ENCODE data around the gene RPUSD3. TPM values are rescaled to one million over a fixed set of nuclear protein-coding genes. Genes with fewer than 3 reads are reported as not detected.

RPUSD3 gene
- total and polyA plus RNA-seq, 9 of the 15 experiments (the other 6 are each of a cell fraction or from before 2014, with no cell fraction given) = 13.8 to 99.0 (median 59.3) TPM

- peak in 1 of 2 experiments; percentile 45; a peak in 1 of 4 replicates for TF ChIP-seq RCOR1 (IDR thresholded peaks at IDR 0.05; ENCODE audit: borderline replicate concordance in 1 of 2, low read depth in 2 of 2, low read length in 2 of 2)
- TF ChIP-seq CHD4 (IDR thresholded peaks at IDR 0.05; ENCODE audit: insufficient read depth, insufficient replicate concordance, low read depth, low read length, poor library complexity, severe bottlenecking) = peak; percentile 75
- TF ChIP-seq CBX3 (IDR thresholded peaks at IDR 0.05; ENCODE audit: borderline replicate concordance in 1 of 2, low read length in 2 of 2) = 0 out of 3 replicates have a peak, but pooled peaks of 1 of the 2 experiments have one; percentile 16
- peak; percentile 81 for TF ChIP-seq BCOR (IDR thresholded peaks at IDR 0.05)
Observed at GRCh38 chr3:9828801-9829755, 14.7 kb downstream of the RPUSD3 start (continued).

DNA sequence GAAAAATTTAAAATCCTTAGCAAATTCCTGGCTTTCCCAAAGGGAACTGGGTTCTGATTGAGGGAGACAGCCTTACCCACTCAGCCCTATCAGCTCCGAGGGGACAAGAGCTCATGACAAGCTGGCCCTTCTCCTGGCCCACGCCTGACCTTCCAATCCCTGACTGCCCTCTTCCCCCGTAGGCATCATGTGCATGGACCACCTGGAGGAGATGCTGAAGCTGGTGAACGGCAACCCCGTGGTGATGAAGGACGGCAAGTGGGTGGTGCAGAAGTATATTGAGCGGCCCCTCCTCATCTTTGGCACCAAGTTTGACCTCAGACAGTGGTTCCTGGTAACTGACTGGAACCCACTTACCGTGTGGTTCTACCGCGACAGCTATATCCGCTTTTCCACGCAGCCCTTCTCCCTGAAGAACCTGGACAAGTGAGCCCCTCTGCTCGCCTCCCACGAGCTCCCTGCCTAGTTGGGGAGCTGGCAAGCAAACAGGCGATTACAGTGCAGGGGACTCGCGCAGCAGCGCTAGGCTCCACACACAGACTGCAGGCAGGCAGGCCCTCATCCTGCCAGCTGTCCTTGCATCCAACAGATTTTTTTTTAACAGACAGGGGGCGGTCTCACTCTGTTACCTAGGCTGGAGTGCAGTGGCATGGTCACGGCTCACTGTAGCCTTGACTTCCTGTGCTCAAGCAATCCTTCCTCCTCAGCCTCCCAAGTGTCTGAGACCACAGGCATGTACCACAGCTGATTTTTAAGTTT lies 16.8 kb downstream of the RPUSD3 start:
- in situ Hi-C loops (cut with MboI) (loop anchor here (25.0 kb wide), 1 partner anchor 910 kb away; no protein-coding TSS in a partner anchor), intact Hi-C loops (cut with micrococcal nuclease) (no loop called here)
- no peak overlapping the region for H2AFZ ChIP-seq (ENCODE audit: low read depth, low read length)
- no TSS peak for BruUV-seq (replicated peaks)
- peak; percentile 88 for ATAC-seq
- H3K36me3 ChIP-seq (ENCODE audit: control insufficient read depth, insufficient read depth, low read length) = peaks cover 54% of the 10 kb centered on the region
- H4K20me1 ChIP-seq (replicated peaks; ENCODE audit: control insufficient read depth, insufficient read depth, low read length) = no peaks in the 10 kb centered on the region; the same call in 1 of the 2 replicates
- no peak overlapping the region for H3K4me2 ChIP-seq (ENCODE audit: insufficient read depth, low read length)
- FAIRE-seq = peak; percentile 40
- H3K4me3 ChIP-seq = no peak overlapping the region
- no peaks in the 10 kb centered on the region for H3K27me3 ChIP-seq (ENCODE audit: control insufficient read depth in 2 of 2, insufficient read depth in 2 of 2, low read length in 2 of 2)
- H3K27ac ChIP-seq (ENCODE audit: extremely low read depth, low read depth, low read length) = no peak overlapping the region
- POLR2A ChIA-PET = interaction anchor here (0.6 to 3.2 kb wide), 7 partner anchors 9 to 41 kb away, joined by 3 to 18 read pairs (median 4); partner anchors contain the start of genes ARPC4 and TADA3
- H3K9ac ChIP-seq (ENCODE audit: insufficient read depth in 1 of 2, low read depth in 2 of 2, low read length in 2 of 2) = 0 out of 4 replicates have a peak overlapping the region, but pooled peaks of 1 of the 2 experiments have one; percentile 1
- CTCF ChIA-PET (ENCODE audit: low intra/inter-chr PET ratio) = no interaction called here
- WGBS (ENCODE audit: insufficient coverage, low coverage, missing lambda C conversion rate) = 88% methylated on average over 20 of the region's 20 CpGs
- no peaks in the 10 kb centered on the region for H3K79me2 ChIP-seq (ENCODE audit: control insufficient read depth, insufficient read depth, low read length)
- no peaks in the 10 kb centered on the region for H3K9me3 ChIP-seq (replicated peaks; ENCODE audit: control insufficient read depth, insufficient read depth, low read depth, low read length)
- H3K9me1 ChIP-seq (ENCODE audit: control insufficient read depth, insufficient read depth, low read length) = peaks cover 4% of the 10 kb centered on the region
- H3K4me1 ChIP-seq (replicated peaks in 1 of 2; ENCODE audit: control insufficient read depth in 2 of 2, insufficient read depth in 2 of 2, low read length in 2 of 2) = peaks cover 0 to 11% of the 10 kb centered on the region in 2 experiments; a peak in 2 of 5 replicates
- peak in 2 of 4 experiments; percentile 33 to 62 for DNase-seq (ENCODE audit: extremely low read depth in 1 of 4, low spot score in 3 of 4)
- TF ChIP-seq POLR2A (conservative IDR thresholded peaks at IDR 0.05) (0 out of 2 replicates have a peak, but pooled peaks have one; percentile 3), MAFG (tag; conservative IDR thresholded peaks at IDR 0.05) (no peak), LARP7 (IDR thresholded peaks at IDR 0.05) (no peak), HNRNPUL1 (IDR thresholded peaks at IDR 0.05; ENCODE audit: low read length) (no peak), BRF2 (IDR thresholded peaks at IDR 0.05; ENCODE audit: borderline replicate concordance, insufficient read depth, insufficient read length) (no peak), HDAC2 (IDR thresholded peaks at IDR 0.05) (no peak), TFAM (CRISPR knock-in tag; conservative IDR thresholded peaks at IDR 0.05) (no peak), ELF2 (CRISPR knock-in tag; IDR thresholded peaks at IDR 0.05) (no peak), CREB1 (IDR thresholded peaks at IDR 0.05) (0 out of 2 replicates have a peak, but pooled peaks have one; percentile 17), CREB1 (CRISPR knock-in tag; IDR thresholded peaks at IDR 0.05) (no peak), SMAD1 (IDR thresholded peaks at IDR 0.05; ENCODE audit: low read depth, low read length, partially characterized antibody) (no peak), ZBED1 (IDR thresholded peaks at IDR 0.05) (no peak), ZNF217 (CRISPR knock-in tag; IDR thresholded peaks at IDR 0.05) (no peak)
- TF ChIP-seq, protein P1, sequence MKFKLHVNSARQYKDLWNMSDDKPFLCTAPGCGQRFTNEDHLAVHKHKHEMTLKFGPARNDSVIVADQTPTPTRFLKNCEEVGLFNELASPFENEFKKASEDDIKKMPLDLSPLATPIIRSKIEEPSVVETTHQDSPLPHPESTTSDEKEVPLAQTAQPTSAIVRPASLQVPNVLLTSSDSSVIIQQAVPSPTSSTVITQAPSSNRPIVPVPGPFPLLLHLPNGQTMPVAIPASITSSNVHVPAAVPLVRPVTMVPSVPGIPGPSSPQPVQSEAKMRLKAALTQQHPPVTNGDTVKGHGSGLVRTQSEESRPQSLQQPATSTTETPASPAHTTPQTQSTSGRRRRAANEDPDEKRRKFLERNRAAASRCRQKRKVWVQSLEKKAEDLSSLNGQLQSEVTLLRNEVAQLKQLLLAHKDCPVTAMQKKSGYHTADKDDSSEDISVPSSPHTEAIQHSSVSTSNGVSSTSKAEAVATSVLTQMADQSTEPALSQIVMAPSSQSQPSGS (CRISPR knock-in tag; IDR thresholded peaks at IDR 0.05) = no peak

Data from K562 (cell line).